SH-SY5Y (cell line): ENCODE results near the gene LTBP2.

Experiments
- GATA2 ChIP-seq: IDR thresholded peaks from 2 replicates; pipeline ENCODE4 v1.6.1; 2011; ENCODE audit warnings: mild to moderate bottlenecking, low read depth, low read length
- GATA3 ChIP-seq: IDR thresholded peaks from 2 replicates; pipeline ENCODE4 v1.6.1; 2011; ENCODE audit warnings: low read depth, mild to moderate bottlenecking, low read length, moderate library complexity

The LTBP2 gene

DNA sequence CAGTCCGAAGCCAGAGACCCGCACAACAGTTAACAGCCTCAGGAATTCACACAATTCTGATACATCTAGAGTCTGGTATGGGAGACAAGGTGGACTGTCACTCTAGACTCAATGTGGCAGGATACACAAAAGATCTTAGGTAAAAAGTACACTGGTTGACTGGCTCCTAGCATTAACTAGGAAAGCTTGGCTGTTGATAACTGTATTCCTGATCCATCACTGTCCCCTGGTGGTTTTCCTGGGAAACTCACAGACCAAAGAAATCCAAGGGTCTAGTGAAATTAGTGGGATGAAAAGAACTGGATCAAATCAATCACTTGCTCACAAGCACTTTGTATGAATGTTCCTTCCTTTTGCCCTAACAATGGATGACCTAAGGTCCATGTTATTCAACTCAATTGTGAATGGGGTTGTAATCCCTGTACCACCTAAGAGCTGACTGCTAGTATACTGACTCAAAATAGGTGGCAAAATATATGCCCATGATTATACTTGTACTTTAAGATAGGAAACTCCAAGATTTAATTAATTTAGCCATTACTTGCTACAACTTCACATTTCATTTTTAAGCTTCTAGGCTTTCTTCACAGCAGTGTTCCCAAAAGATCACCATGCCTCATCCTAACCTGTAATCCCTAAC lies 132.9 kb downstream of the LTBP2 start:
- TF ChIP-seq GATA3 (no peak), GATA2 (no peak)

DNA sequence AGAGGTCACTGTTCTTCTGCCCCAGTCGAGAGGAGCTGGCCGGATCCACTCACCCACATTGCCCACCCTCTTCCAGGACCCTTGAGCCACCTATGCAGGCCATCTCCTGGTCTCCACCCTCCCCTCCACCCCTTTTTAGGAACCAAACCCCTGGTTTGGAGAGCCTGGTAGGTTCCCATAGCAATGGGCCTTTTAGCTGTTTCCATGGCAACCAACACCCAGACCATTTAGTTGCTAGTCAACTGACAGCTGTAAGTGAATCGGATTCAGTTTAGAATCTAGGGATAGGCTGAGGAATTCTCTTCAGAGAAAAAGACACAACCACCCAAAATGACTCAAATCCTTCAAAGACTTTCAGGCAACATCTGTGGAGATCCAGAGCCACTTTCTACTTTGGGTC lies 135.4 kb downstream of the LTBP2 start:
- TF ChIP-seq GATA3 (no peak), GATA2 (no peak)

DNA sequence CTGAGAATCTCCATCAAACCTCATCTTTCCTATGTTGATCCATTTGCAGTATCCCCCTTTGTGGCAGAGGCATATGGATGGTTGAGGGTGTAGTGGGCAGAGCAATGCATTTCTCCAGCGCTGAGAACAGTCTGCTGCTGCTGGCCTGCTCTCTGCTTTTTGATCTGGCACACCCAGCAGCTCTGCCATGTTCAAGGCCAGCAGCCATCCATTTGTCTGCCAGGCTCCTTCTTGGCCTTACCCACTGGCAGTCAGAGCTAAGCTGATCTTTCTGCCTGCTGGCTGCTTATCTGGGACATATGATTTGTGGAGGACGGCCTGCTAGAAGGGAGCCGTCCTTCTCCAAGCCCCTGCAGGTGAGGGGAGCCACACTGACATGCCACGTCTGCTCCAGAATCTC lies 135.9 kb downstream of the LTBP2 start:
- TF ChIP-seq GATA2 (no peak), GATA3 (no peak)

DNA sequence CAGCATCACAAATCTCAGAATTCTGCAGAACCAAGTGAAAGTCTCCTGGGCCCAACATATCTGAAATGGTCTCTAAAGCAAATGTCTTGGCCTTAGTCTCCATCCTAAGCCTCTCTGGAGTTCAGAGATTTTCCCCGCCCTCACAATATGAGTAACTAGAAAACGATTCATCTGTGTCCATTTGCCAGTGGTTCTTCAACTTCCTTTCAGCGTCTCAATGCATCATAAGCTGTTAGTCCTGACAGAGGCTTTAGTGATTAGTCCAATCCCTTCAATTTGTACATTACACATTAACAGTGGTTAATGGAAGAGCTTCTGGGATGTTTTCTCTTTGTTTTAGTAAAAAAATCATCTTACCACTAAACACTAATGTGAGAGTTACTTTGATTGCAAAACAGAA lies 136.4 kb downstream of the LTBP2 start:
- TF ChIP-seq GATA2 (no peak), GATA3 (no peak)

DNA sequence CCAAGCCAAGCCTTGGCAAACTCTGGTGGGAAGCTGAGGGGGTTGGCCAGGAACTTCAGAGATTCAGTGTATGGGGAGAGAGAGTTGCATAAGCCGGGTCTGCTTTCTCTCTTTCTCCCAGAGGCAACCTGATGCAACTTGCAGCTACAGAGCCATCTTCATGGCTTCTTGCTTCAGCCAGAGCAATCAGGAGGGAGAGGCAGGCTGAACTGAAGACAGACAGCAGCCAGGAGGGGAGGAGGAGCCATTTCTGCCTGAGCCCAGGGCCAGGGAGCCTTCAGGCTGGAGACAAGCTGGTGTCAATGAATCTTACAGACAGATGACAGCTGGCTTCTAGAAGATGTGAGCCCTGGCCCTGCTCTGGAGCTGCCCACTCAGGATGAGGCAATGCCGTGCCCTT lies 137.7 kb downstream of the LTBP2 start:
- no peak for TF ChIP-seq GATA3
- TF ChIP-seq GATA2: no peak

DNA sequence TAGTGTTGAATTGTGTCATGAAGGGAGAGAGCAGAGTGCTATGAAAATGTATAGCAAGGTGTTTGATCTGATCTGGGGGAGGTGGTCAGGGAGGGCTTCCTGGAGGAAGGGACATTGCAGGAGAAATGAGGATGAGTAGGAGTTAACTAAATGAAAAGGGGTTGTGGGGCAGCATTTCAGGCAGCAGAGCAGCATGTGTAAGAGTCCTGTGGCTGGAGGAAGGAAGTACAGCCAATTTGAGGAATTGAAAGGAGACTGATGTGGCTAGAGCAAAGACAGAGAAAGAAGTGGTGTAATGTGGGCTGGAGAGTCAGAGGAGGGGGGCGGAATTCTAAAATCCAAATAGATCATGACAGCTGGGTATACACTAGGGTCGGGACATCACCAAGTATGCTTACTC lies 139.4 kb downstream of the LTBP2 start:
- TF ChIP-seq GATA2 (no peak), GATA3 (no peak)

DNA sequence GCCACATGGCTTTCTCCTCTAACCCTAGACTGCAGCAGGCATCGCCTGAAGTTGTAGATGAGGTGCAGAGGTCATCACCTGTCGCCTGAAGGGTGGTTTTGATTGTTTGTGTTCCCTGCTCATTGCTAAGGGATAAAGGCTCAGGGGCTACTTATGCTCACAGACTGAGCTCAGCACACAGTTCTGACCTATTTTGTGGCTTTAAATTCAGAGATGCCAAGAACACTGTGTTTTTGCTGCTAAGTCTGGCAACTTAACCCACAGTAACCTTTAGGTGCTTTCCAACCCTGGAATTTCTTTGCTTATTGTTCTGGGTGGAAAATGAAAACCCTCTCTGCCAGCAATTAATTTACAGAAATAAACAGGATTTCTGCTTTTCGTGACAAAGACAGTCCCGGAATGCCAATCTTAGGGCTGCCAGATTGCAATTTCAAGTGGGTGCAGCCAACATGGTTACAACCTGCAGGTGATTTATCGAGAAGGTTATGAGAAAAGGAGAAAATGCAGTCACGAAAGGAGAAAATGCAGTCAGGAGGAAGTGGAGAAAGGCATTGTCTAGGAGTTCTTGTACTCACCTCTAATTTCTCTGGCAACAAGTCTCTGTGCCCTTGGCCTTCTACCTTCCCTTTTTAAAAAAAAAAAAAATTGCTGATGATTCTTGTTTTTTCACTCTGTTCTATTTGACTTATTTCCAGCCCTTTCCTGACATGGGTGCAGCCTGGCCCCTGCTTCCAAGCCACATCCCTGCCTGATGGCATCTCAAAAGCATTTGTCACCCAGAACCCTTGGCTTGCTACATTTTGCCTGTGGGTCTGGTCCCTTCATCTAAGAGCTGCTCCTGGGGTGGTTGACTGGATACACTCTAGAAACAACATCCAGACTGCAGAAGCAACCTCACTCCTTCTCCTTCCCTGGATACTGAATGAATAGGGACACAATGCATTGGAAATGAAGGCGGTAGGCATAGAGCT lies 142.2 kb downstream of the LTBP2 start:
- TF ChIP-seq GATA3 (no peak), GATA2 (no peak)

DNA sequence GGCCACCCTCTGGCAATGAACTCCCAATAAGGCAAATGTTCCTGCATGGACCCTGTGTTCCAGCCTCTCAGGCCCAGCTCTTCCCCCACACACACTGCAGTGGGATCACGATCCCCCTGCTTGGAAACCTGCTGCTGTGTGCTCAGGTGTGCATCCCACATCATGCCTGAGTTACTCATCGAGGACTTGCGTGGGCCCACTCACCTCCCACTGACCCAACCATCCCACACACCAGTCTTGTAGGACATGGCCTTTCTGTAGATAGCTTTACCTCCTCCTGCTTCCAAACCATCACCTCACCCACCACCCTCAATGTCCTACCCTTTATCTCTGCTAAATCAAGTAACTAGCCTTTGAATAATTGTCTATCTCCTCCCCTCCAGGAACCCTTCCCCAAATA lies 143.5 kb downstream of the LTBP2 start:
- TF ChIP-seq GATA2: no peak
- TF ChIP-seq GATA3: no peak

DNA sequence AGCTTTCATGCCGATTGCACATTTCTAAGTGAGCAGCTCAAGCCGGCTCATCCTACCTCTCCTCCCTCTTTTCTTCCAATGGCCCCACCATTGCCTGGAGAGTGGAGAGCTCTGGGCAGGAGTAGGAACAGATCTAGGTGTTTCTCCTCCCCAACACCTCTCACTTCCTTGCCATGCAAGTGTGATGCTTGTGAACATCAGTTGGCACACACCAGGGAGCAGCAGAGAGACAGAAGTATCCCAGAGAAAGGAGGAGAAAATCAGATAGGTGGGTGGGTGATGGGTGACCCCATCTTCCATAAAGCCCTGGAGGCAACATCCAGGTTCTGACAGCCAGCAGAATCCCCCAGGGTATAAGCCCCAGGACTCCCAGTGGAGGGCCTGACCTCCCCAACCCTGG lies 146.7 kb downstream of the LTBP2 start:
- TF ChIP-seq GATA3: no peak
- no peak for TF ChIP-seq GATA2

DNA sequence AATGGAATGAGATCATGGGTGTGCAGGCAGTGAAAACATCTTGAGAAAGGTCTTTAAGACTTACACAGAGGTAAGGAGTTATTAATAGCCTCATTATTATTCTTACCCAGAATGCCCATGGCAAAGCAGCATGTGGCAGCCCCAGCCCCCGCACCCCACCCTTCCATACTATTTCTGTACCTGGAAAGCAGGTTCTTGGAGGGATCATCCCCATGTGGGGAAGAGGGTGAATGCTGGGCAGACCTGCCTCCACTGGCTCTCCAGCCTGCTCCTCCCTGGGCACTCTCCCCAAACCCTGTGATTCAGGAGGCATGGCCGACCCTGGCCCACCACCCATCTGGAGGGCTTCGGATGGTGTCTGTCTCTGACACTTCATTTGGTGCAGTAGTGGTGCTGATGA lies 147.3 kb downstream of the LTBP2 start:
- TF ChIP-seq GATA3 (no peak), GATA2 (no peak)

DNA sequence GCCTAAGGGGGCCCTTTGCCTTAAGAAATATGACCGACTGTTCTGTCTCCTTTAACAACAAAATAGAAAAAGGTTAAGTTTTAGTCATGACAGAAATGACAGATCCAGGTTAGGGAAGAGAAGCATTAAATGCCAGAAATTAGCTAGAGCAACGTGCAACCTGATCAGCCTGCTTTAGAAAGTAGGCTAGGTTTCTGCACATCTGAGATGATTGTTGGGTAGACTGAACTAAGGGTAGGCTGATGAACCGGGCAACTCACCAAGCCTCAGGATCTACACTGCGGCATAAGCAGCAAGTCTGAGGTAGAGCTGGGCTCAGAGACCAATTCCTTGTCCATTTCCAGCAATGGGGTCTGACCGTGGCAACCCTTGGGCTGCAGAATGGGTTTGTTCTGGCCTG lies 148.3 kb downstream of the LTBP2 start:
- TF ChIP-seq GATA3 (no peak), GATA2 (no peak)

DNA sequence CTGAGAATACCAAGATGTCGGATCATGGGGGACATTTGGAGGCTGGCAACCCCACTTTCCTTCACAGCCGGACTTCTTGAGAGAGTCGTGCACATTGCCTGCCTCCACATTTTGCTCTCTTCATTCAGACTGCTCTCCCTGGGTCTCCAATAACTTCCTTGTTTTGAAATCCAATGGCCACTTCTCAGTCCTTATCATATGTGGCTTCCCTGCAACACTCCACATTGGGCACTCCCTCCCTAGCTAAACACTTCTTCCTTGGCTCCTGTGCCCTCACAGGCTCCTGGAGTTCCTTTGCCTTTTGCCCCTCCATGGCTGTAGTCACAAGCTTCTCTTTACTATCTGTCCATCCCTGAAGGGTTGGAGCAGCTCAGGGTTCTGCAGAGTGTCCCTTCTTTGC lies 149.0 kb downstream of the LTBP2 start:
- TF ChIP-seq GATA3 (no peak), GATA2 (no peak)

DNA sequence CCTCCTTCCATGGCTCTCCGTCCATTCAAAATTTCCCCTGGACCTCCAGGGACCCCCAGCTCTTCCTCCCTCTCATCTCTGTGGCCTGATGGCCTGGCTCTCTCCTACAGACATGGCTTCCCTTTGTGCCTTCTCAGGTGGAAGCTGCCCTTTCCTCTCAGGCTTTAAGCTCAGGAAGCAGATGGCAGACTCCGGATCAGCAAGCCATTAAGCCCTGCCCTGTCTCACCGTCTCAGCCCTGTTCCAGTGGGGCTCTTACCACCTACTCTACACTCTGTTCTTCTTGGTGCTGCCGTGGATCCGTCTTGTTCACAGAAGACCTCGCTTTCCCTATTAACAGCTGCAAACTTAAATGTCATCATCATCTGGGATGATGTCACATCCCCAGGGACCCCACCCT lies 152.1 kb downstream of the LTBP2 start:
- TF ChIP-seq GATA3: no peak
- TF ChIP-seq GATA2: no peak

DNA sequence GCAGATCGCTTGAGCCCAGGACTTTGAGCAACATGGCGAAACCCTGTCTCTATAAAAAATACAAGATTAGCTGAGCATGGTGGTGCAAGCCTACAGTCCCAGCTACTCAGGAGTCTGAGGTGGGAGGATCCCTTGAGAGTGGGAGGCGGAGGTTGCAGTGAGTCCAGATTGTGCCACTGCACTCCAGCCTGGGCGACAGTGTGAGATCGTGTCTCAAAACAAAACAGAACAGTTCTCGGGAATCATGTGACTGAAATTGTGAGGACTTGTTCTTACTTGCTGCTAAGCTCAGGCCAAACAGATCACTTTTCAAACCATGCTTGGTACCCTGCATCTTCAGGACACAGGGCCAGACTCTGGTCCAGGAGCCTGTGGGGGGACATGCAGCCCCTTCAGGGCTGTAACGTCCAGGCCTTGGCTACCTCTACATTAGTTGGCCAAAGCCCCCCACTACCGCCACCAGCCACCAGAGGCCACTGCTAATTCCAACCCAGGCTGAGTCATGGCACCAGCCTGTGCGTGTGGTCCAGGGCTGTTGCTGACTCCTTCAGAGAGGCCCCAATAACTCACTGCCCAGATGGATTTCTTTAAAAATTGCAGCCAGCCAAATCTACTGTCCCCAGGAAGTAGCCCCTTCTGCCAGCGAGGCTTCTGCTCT lies 152.6 kb downstream of the LTBP2 start:
- no peak for TF ChIP-seq GATA2
- TF ChIP-seq GATA3: no peak

DNA sequence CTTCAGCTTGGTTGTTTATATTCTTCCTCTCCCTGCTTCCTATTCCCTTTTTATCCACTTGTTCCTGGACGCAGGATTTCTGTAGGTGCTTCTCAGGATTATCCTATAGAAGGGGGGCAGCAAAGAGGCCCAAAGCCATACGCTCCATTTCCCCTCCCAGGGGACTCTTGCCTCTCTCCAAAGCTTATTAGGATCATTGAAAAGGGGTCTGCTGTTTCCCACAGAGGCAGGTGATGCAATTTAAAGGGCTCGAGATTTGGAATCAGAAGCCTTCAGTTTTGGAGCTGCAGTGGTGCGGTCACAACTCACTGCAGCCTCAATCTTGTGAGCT lies 154.5 kb downstream of the LTBP2 start:
- TF ChIP-seq GATA3 (no peak), GATA2 (no peak)
